HCT116 (cell line): ENCODE results near the gene ZNF48. TPM values are rescaled to one million over a fixed set of nuclear protein-coding genes. Genes with fewer than 3 reads are reported as not detected.

Experiments used
- ATAC-seq: fragments of 200-7000 bp; cut with Tn5 transposase; 2 replicates; pipeline ENCODE4 v1.9.1; 2020; ENCODE audit warnings: mild to moderate bottlenecking, moderate library complexity
- BruUV-seq: library from RNA; stranded (reverse); fragments of 400-500 nt; replicated peaks from 2 replicates; lab custom pipeline; 2021; lab: Mats Ljungman, UMichigan
- CTCF ChIA-PET: fragments of 300-600 bp; sonication (Branson Sonifier 250); formaldehyde crosslinking; loops from one replicate; lab custom pipeline; 2021; ENCODE audit warnings: antibody characterized with exemption; lab: Charles Lee
- POLR2A ChIA-PET: fragments of 300-600, 350-600 bp; sonication (Branson Sonifier 250); formaldehyde crosslinking; loops from one replicate; lab custom pipeline; 2021; ENCODE audit warnings: antibody characterized with exemption; lab: Charles Lee
- RAD21 ChIA-PET, 2 experiments: fragments of 300-600 bp; sonication (Branson Sonifier 250); formaldehyde crosslinking; loops; one replicate each; lab custom pipeline; 2023; ENCODE audit warnings: low total read pairs in 2 of 2; ENCODE audit not compliant: uncharacterized antibody in 2 of 2, unreplicated experiment in 2 of 2, low non-redundant PET in 1 of 2; lab: Charles Lee
- DNase-seq: peaks from one replicate; pipeline ENCODE4 v3.0.0-alpha.2; 2010; ENCODE audit warnings: low read depth, low spot score
- H2AFZ ChIP-seq: fragments of 200-600 bp; shearing (Covaris generic), sonication (generic); 2 replicates; pipeline ENCODE4 v1.6.1; 2017; ENCODE audit warnings: low read depth, mixed run types, mixed read lengths, antibody characterized with exemption, low read length; ENCODE audit not compliant: poor library complexity, severe bottlenecking
- H3K27ac ChIP-seq: 2 replicates; pipeline ENCODE4 v1.5.1; 2012; ENCODE audit warnings: low read depth, low read length
- H3K27me3 ChIP-seq: fragments of 200-600 bp; sonication (generic); 2 replicates; pipeline ENCODE4 v1.6.1; 2016; ENCODE audit warnings: mixed run types, low read length, mixed read lengths; ENCODE audit not compliant: insufficient read depth
- H3K36me3 ChIP-seq, 2 experiments: fragments of 200-500 bp in 1 of 2; fragments of 200-600 bp in 1 of 2; sonication (Bioruptor generic) in 1 of 2; sonication (generic) in 1 of 2; 2 replicates each; pipeline versions ENCODE4 v1.5.1 to v1.6.1; 2014 to 2016; ENCODE audit warnings: low read length in 2 of 2, inconsistent platforms in 1 of 2, mixed read lengths in 1 of 2, mixed run types in 1 of 2; ENCODE audit not compliant: insufficient read depth in 2 of 2, control insufficient read depth in 1 of 2
- H3K4me1 ChIP-seq, 2 experiments: fragments of 200-600 bp in 1 of 2; sonication (generic) in 1 of 2; 2 replicates each; pipeline versions ENCODE4 v1.5.1 to v1.6.1; 2012 to 2017; ENCODE audit warnings: low read length in 2 of 2, inconsistent platforms in 1 of 2, mild to moderate bottlenecking in 1 of 2, mixed read lengths in 1 of 2, mixed run types in 1 of 2, moderate library complexity in 1 of 2; ENCODE audit not compliant: insufficient read depth in 2 of 2, control insufficient read depth in 1 of 2
- H3K4me2 ChIP-seq: fragments of 200-600 bp; sonication (generic); 2 replicates; pipeline ENCODE4 v1.6.1; 2017; ENCODE audit warnings: mixed run types, low read length, mixed read lengths
- H3K4me3 ChIP-seq, 2 experiments: fragments of 200-600 bp in 1 of 2; sonication (generic) in 1 of 2; replicated peaks in 1 of 2; 2 replicates each; pipeline ENCODE4 v1.5.1; 2011 to 2016; ENCODE audit warnings: low read length in 2 of 2, control low read depth in 1 of 2, low read depth in 1 of 2, mild to moderate bottlenecking in 1 of 2, mixed read lengths in 1 of 2, mixed run types in 1 of 2
- H3K79me2 ChIP-seq: fragments of 200-600 bp; sonication (generic); 2 replicates; pipeline ENCODE4 v1.6.1; 2017; ENCODE audit warnings: mild to moderate bottlenecking, mixed run types, low read length, moderate library complexity, mixed read lengths; ENCODE audit not compliant: insufficient read depth
- H3K9ac ChIP-seq: fragments of 200-600 bp; sonication (generic); 2 replicates; pipeline ENCODE4 v1.6.1; 2016; ENCODE audit warnings: low read length, mixed read lengths
- H3K9me2 ChIP-seq: fragments of 200-600 bp; sonication (generic), shearing (Covaris generic); 2 replicates; pipeline ENCODE4 v1.6.1; 2017; ENCODE audit warnings: mixed run types, mild to moderate bottlenecking, moderate library complexity; ENCODE audit not compliant: insufficient read depth
- H3K9me3 ChIP-seq, 2 experiments: fragments of 200-500 bp in 1 of 2; fragments of 200-600 bp in 1 of 2; sonication (Bioruptor generic) in 1 of 2; sonication (generic) in 1 of 2; 2 replicates each; pipeline ENCODE4 v1.6.1; 2014 to 2017; ENCODE audit warnings: low read length in 2 of 2, mixed read lengths in 2 of 2, inconsistent platforms in 1 of 2, low read depth in 1 of 2, mild to moderate bottlenecking in 1 of 2, mixed run types in 1 of 2, moderate library complexity in 1 of 2; ENCODE audit not compliant: control insufficient read depth in 1 of 2, insufficient read depth in 1 of 2
- H4K20me1 ChIP-seq: fragments of 200-600 bp; sonication (generic), shearing (Covaris generic); 2 replicates; pipeline ENCODE4 v1.6.1; 2017; ENCODE audit warnings: mixed run types, mild to moderate bottlenecking, moderate library complexity; ENCODE audit not compliant: insufficient read depth
- CEBPB ChIP-seq: IDR thresholded peaks from 2 replicates; pipeline ENCODE4 v1.6.1; 2012; ENCODE audit warnings: low read depth
- EZH2phosphoT487 ChIP-seq: fragments of 200-600 bp; IDR thresholded peaks from 2 replicates; pipeline ENCODE4 v1.6.1; 2018; ENCODE audit warnings: antibody characterized with exemption, borderline replicate concordance
- FOSL1 ChIP-seq: IDR thresholded peaks from 2 replicates; pipeline ENCODE4 v1.6.1; 2012; ENCODE audit warnings: low read depth
- JUND ChIP-seq: IDR thresholded peaks from 2 replicates; pipeline ENCODE4 v1.6.1; 2012
- POLR2A ChIP-seq: IDR thresholded peaks from 2 replicates; pipeline ENCODE4 v1.7.0; 2011; ENCODE audit warnings: borderline replicate concordance; ENCODE audit not compliant: insufficient read depth, insufficient read length; ENCODE audit errors: extremely low read depth
- POLR2AphosphoS5 ChIP-seq: IDR thresholded peaks from 2 replicates; pipeline ENCODE4 v1.6.1; 2011; ENCODE audit warnings: mild to moderate bottlenecking, low read depth, low read length, moderate library complexity
- RAD21 ChIP-seq: IDR thresholded peaks from 2 replicates; pipeline ENCODE4 v1.6.1; 2012; ENCODE audit warnings: low read depth, mild to moderate bottlenecking
- SIN3A ChIP-seq: IDR thresholded peaks from 2 replicates; pipeline ENCODE4 v1.6.1; 2012; ENCODE audit warnings: low read depth
- SRF ChIP-seq: IDR thresholded peaks from 2 replicates; pipeline ENCODE4 v1.6.1; 2012; ENCODE audit warnings: low read depth
- TCF7L2 ChIP-seq: IDR thresholded peaks from 2 replicates; pipeline ENCODE4 v1.7.0; 2011; ENCODE audit warnings: borderline replicate concordance, inconsistent platforms; ENCODE audit not compliant: insufficient read depth, insufficient read length; ENCODE audit errors: extremely low read depth
- YY1 ChIP-seq: IDR thresholded peaks from 2 replicates; pipeline ENCODE4 v1.6.1; 2011; ENCODE audit warnings: low read length, low read depth, moderate library complexity, mild to moderate bottlenecking; ENCODE audit not compliant: insufficient replicate concordance; ENCODE audit errors: extremely low read depth
- intact Hi-C: fragments of 100-400 bp; cut with micrococcal nuclease; formaldehyde crosslinking; loops from 2 replicates; pipeline ENCODE4 v1.10.0; 2022
- total RNA-seq: library from RNA; stranded (reverse); gene quantifications from one replicate; pipeline ENCODE4 v1.2.1, GENCODE V29; 2021; ENCODE audit not compliant: unreplicated experiment
- TF ChIP-seq, protein P1 (sequence below): IDR thresholded peaks from 2 replicates; pipeline ENCODE4 v1.6.1; 2012
- TF ChIP-seq, protein P2 (sequence below): IDR thresholded peaks from 2 replicates; pipeline ENCODE4 v1.6.1; 2011; ENCODE audit warnings: mild to moderate bottlenecking, low read length, moderate library complexity; ENCODE audit not compliant: insufficient replicate concordance; ENCODE audit errors: extremely low read depth

The ZNF48 gene
- total RNA-seq, 1 experiment from 2014 or later, result 17.9 TPM

DNA sequence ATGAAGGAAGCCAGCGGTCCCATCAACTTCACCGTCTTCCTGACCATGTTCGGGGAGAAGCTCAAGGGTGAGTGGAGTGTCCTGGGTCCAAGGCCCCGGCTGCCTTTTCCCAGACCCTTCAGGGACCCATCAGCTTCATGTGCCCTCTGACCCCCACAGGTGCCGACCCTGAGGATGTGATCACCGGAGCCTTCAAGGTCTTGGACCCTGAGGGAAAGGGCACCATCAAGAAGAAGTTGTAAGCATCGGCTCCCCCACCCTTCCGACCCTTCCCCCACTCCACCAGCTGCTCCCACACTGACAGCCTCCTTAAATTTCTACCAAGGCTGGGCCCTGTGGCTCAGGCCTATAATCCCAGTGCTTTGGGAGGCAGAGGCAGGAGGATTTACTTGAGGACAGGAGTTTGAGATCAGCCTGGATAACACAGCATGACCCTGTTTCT is 18.7 kb upstream of the ZNF48 start:
- Histone ChIP-seq H2AFZ (no peak overlapping the region), H3K27me3 (no peaks in the 10 kb centered on the region), H3K27ac (peak overlapping the region; percentile 97; the same call in 1 of the 2 replicates), H3K9me3 (no peaks in the 10 kb centered on the region), H4K20me1 (no peaks in the 10 kb centered on the region), H3K4me2 (peak overlapping the region; percentile 100; the same call in 1 of the 2 replicates), H3K79me2 (no peaks in the 10 kb centered on the region), H3K4me3 (no peak overlapping the region), H3K36me3 (no peaks in the 10 kb centered on the region), H3K9ac (peak overlapping the region; percentile 13; the same call in 1 of the 2 replicates), H3K9me2 (no peaks in the 10 kb centered on the region), H3K4me1 (peaks cover 16 to 40% of the 10 kb centered on the region in 2 experiments)
- ChIA-PET CTCF (no interaction called here), RAD21 (no interaction called here), POLR2A (interaction anchor here (0.5 to 0.9 kb wide), 2 partner anchors 19 to 274 kb away, joined by 3 to 4 read pairs; partner anchors contain the start of genes PRR14 and ZNF48)
- intact Hi-C loops, result no loop called here
- DNase-seq (no peak), ATAC-seq (no peak)
- no TSS peak for BruUV-seq
- TF ChIP-seq FOSL1 (no peak), RAD21 (no peak), POLR2AphosphoS5 (no peak), POLR2A (no peak), SRF (no peak), TCF7L2 (no peak), SIN3A (no peak), EZH2phosphoT487 (no peak), YY1 (no peak), CEBPB (no peak), JUND (no peak)
- TF ChIP-seq, protein P1, sequence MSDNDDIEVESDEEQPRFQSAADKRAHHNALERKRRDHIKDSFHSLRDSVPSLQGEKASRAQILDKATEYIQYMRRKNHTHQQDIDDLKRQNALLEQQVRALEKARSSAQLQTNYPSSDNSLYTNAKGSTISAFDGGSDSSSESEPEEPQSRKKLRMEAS, result no peak
- TF ChIP-seq, protein P2, sequence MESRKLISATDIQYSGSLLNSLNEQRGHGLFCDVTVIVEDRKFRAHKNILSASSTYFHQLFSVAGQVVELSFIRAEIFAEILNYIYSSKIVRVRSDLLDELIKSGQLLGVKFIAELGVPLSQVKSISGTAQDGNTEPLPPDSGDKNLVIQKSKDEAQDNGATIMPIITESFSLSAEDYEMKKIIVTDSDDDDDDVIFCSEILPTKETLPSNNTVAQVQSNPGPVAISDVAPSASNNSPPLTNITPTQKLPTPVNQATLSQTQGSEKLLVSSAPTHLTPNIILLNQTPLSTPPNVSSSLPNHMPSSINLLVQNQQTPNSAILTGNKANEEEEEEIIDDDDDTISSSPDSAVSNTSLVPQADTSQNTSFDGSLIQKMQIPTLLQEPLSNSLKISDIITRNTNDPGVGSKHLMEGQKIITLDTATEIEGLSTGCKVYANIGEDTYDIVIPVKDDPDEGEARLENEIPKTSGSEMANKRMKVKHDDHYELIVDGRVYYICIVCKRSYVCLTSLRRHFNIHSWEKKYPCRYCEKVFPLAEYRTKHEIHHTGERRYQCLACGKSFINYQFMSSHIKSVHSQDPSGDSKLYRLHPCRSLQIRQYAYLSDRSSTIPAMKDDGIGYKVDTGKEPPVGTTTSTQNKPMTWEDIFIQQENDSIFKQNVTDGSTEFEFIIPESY, result no peak
- TF ChIP-seq, all 23 proteins: peak for 0
